Fibroblast of lung (primary cell): ENCODE data around the gene SLC1A4. TPM values are rescaled to one million over a fixed set of nuclear protein-coding genes. Genes with fewer than 3 reads are reported as not detected.

Source experiments
- DNase-seq, 2 donors: peaks; one replicate each; pipeline versions ENCODE4 v3.0.0 to v3.0.0-alpha.2; 2010; ENCODE audit warnings: low read depth in 2 of 2
- H2AFZ ChIP-seq: 2 replicates; pipeline ENCODE4 v1.5.1; 2012; ENCODE audit warnings: low read length, control low read depth, inconsistent platforms
- H3K27ac ChIP-seq: 2 replicates; pipeline ENCODE4 v1.5.1; 2011; ENCODE audit warnings: low read length, control low read depth; ENCODE audit not compliant: insufficient read depth
- H3K27me3 ChIP-seq: 2 replicates; pipeline ENCODE4 v1.5.1; 2011; ENCODE audit warnings: mild to moderate bottlenecking, low read length; ENCODE audit not compliant: control insufficient read depth, insufficient read depth
- H3K36me3 ChIP-seq: 2 replicates; pipeline ENCODE4 v1.5.1; 2011; ENCODE audit warnings: low read length; ENCODE audit not compliant: control insufficient read depth, insufficient read depth
- H3K4me1 ChIP-seq: 2 replicates; pipeline ENCODE4 v1.5.1; 2011; ENCODE audit warnings: low read length; ENCODE audit not compliant: control insufficient read depth, insufficient read depth; ENCODE audit errors: extremely low read depth
- H3K4me2 ChIP-seq: 2 replicates; pipeline ENCODE4 v1.5.1; 2011; ENCODE audit warnings: low read length, control low read depth; ENCODE audit not compliant: insufficient read depth; ENCODE audit errors: extremely low read depth
- H3K4me3 ChIP-seq, 4 experiments: fragments of 200-600 bp in 1 of 4; sonication (generic) in 1 of 4; replicated peaks in 1 of 4; 2 replicates each; pipeline ENCODE4 v1.5.1; 2011 to 2016; ENCODE audit warnings: low read length in 4 of 4, low read depth in 3 of 4, mild to moderate bottlenecking in 3 of 4, control low read depth in 2 of 4, inconsistent platforms in 1 of 4, mixed read lengths in 1 of 4; ENCODE audit not compliant: insufficient read depth in 1 of 4; ENCODE audit errors: control extremely low read depth in 1 of 4
- H3K79me2 ChIP-seq: 2 replicates; pipeline ENCODE4 v1.5.1; 2012; ENCODE audit warnings: mild to moderate bottlenecking, low read length, inconsistent platforms; ENCODE audit not compliant: control insufficient read depth, insufficient read depth
- H3K9ac ChIP-seq: 2 replicates; pipeline ENCODE4 v1.5.1; 2011; ENCODE audit warnings: mild to moderate bottlenecking, low read length, control low read depth; ENCODE audit not compliant: insufficient read depth
- H3K9me3 ChIP-seq: 2 replicates; pipeline ENCODE4 v1.5.1; 2012; ENCODE audit warnings: low read depth, low read length; ENCODE audit not compliant: control insufficient read depth, insufficient read depth
- H4K20me1 ChIP-seq: 2 replicates; pipeline ENCODE4 v1.5.1; 2011; ENCODE audit warnings: low read length; ENCODE audit not compliant: control insufficient read depth, insufficient read depth; ENCODE audit errors: extremely low read depth
- EZH2 ChIP-seq: IDR thresholded peaks from 2 replicates; pipeline ENCODE4 v1.5.1; 2012; ENCODE audit warnings: low read length, control low read depth, mild to moderate bottlenecking; ENCODE audit errors: missing control alignments
- polyA plus RNA-seq, 2 donors: library from polyadenylated mRNA; depleted of rRNA in 1 of 2; stranded (reverse) in 1 of 2; unstranded in 1 of 2; fragments of >200 nt; gene quantifications; 2 replicates each; pipeline ENCODE4 v1.2.1, GENCODE V29; 2011 to 2012; ENCODE audit warnings: missing spikeins in 1 of 2
- total RNA-seq: library from RNA; depleted of rRNA; stranded (reverse); fragments of >200 nt; gene quantifications from 2 replicates; pipeline ENCODE4 v1.2.1, GENCODE V29; 2014
- TF ChIP-seq, protein P1 (sequence below), 2 donors: IDR thresholded peaks in 1 of 2; conservative IDR thresholded peaks in 1 of 2; 1 replicate in 1 of 2; 2 replicates in 1 of 2; pipeline ENCODE4 v1.5.1; 2011 to 2012; ENCODE audit warnings: low read length in 2 of 2, control low read depth in 1 of 2, inconsistent platforms in 1 of 2, low read depth in 1 of 2, mild to moderate bottlenecking in 1 of 2

Gene SLC1A4
- total and polyA plus RNA-seq, 2 donors (not counting 1 experiment from before 2014, with no cell fraction given) = 4.9 to 20.8 TPM

DNA sequence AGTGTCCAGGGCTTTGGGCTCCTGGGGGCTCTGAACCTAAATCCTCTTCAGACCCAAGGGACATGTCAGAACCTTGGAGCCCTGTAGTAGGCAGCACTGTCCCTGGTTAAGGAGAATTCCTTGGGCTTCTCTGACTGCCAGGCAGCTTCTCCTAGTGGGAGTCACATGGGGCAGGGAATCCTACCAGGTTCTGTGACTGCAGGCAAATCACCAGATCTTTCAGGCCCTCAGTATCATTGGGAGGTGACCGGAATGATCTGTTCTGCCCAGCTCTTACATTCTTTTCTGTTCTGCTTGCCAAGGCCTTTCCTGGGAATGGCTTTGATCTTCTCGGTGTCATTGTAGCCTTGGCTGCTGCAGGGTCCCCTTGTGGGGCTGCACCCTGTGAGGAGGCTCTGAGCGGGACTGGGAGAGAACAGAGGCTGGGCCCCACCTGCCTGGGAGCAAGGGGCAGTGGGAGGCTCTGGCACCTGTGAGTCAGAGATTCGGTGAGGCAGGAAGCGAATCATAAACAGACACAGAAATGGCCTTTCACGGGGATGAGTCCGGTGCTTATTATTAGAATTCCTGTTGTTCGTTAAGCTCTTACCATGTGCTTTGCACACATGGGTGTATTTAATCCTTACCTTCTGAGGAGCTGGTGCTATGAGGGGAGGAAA is 81.1 kb downstream of the SLC1A4 start:
- peaks cover 15% of the 10 kb centered on the region for H3K4me1 ChIP-seq
- H4K20me1 ChIP-seq = no peaks in the 10 kb centered on the region
- DNase-seq = peak; percentile 31 to 54
- no peak overlapping the region for H3K9ac ChIP-seq
- no peak overlapping the region for H2AFZ ChIP-seq
- TF ChIP-seq, protein P1, sequence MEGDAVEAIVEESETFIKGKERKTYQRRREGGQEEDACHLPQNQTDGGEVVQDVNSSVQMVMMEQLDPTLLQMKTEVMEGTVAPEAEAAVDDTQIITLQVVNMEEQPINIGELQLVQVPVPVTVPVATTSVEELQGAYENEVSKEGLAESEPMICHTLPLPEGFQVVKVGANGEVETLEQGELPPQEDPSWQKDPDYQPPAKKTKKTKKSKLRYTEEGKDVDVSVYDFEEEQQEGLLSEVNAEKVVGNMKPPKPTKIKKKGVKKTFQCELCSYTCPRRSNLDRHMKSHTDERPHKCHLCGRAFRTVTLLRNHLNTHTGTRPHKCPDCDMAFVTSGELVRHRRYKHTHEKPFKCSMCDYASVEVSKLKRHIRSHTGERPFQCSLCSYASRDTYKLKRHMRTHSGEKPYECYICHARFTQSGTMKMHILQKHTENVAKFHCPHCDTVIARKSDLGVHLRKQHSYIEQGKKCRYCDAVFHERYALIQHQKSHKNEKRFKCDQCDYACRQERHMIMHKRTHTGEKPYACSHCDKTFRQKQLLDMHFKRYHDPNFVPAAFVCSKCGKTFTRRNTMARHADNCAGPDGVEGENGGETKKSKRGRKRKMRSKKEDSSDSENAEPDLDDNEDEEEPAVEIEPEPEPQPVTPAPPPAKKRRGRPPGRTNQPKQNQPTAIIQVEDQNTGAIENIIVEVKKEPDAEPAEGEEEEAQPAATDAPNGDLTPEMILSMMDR (conservative IDR thresholded peaks at IDR 0.05 in 1 of 2, IDR thresholded peaks at IDR 0.05 in 1 of 2; ENCODE audit: low read depth in 1 of 2, low read length in 2 of 2) = peak in 1 of 2 donors; percentile 26
- TF ChIP-seq EZH2 = no peak
- H3K27me3 ChIP-seq = no peaks in the 10 kb centered on the region
- no peak overlapping the region for H3K4me2 ChIP-seq
- H3K27ac ChIP-seq = peak overlapping the region; percentile 37
- no peak overlapping the region for H3K4me3 ChIP-seq
- H3K79me2 ChIP-seq = peaks cover 5% of the 10 kb centered on the region
- H3K9me3 ChIP-seq = no peaks in the 10 kb centered on the region
- peaks cover 14% of the 10 kb centered on the region for H3K36me3 ChIP-seq

DNA sequence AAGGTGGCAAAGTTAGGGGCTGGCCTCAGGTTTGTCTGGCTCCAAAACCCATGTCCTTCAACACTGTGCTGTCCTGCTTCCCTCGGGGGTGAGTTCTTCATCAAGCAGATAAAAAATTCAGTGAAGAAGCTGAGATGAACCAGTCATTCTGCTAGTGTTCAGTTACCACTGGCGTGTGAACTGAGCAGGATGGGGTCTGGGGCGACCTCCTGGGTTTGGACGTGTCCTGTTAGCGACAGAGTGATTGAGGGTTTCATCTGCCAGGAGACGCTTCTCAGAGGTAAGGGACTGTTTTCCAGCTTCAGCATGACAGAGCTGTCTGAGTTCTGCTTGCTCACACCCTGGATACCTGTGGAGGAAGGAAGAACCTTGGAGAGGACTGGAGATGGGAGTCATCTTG is 81.7 kb downstream of the SLC1A4 start:
- Histone ChIP-seq H3K36me3 (peaks cover 14% of the 10 kb centered on the region), H3K9me3 (no peaks in the 10 kb centered on the region), H3K79me2 (peaks cover 5% of the 10 kb centered on the region), H3K4me3 (no peak overlapping the region), H3K9ac (no peak overlapping the region), H3K4me1 (peaks cover 18% of the 10 kb centered on the region), H3K27ac (peak overlapping the region; percentile 37), H2AFZ (no peak overlapping the region), H4K20me1 (no peaks in the 10 kb centered on the region), H3K27me3 (no peaks in the 10 kb centered on the region), H3K4me2 (no peak overlapping the region)
- no peak for TF ChIP-seq EZH2
- TF ChIP-seq, protein P1 (conservative IDR thresholded peaks at IDR 0.05 in 1 of 2, IDR thresholded peaks at IDR 0.05 in 1 of 2; ENCODE audit: low read depth in 1 of 2, low read length in 2 of 2) = no peak
- no peak for DNase-seq

DNA sequence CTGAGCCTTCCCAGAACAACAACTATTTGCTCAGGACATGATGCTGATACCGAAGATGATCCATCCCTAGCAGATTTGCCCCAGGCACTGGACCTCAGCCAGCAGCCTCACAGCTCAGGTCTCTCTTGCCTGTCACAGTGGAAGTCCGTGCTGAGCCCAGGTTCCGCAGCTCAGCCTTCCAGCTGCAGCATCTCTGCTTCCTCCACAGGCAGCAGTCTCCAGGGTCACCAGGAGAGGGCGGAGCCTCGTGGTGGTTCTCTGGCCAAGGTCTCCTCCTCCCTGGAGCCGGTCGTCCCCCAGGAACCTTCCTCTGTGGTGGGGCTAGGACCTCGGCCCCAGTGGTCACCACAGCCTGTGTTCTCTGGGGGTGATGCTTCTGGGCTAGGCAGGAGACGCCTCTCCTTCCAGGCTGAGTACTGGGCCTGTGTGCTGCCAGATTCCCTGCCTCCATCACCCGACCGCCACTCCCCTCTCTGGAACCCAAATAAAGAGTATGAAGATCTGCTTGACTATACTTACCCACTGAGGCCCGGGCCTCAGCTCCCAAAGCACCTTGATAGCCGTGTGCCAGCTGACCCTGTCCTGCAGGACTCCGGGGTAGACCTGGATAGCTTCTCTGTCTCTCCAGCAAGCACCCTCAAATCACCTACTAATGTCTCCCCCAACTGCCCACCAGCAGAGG is 82.4 kb downstream of the SLC1A4 start:
- Histone ChIP-seq H3K9me3 (no peaks in the 10 kb centered on the region), H3K36me3 (peaks cover 14% of the 10 kb centered on the region), H3K4me1 (peaks cover 20% of the 10 kb centered on the region), H3K9ac (no peak overlapping the region), H3K4me3 (no peak overlapping the region), H3K27me3 (no peaks in the 10 kb centered on the region), H3K4me2 (no peak overlapping the region), H3K27ac (no peak overlapping the region), H4K20me1 (no peaks in the 10 kb centered on the region), H2AFZ (no peak overlapping the region), H3K79me2 (peaks cover 5% of the 10 kb centered on the region)
- no peak for DNase-seq
- TF ChIP-seq EZH2 = no peak
- TF ChIP-seq, protein P1 (conservative IDR thresholded peaks at IDR 0.05 in 1 of 2, IDR thresholded peaks at IDR 0.05 in 1 of 2; ENCODE audit: low read depth in 1 of 2, low read length in 2 of 2) = peak; percentile 13 to 25
